GM19467 (cell line): ENCODE measurements around the gene TRIO.
"Not testable (repeated sequence)": the region's sequence is repeated elsewhere in the genome, so short reads cannot be mapped to it uniquely, and the experiment has no call there.

Source experiments
- ATAC-seq: cut with Tn5 transposase; IDR thresholded peaks from one replicate; pipeline ENCODE4 v1.9.1; 2021; ENCODE audit warnings: mild to moderate bottlenecking, moderate library complexity; ENCODE audit not compliant: unreplicated experiment

The TRIO gene

GRCh38 chr5:14516901-14517300, 373.8 kb downstream of the TRIO start:
- no peak for ATAC-seq

GRCh38 chr5:14518638-14519037, 375.5 kb downstream of the TRIO start:
- ATAC-seq, result no peak

- no peak for ATAC-seq
Observed at GRCh38 chr5:14521748-14522147, 378.6 kb downstream of the TRIO start.

- ATAC-seq, result no peak
Observed at GRCh38 chr5:14522721-14523120, 379.6 kb downstream of the TRIO start.

GRCh38 chr5:14523243-14524034, 380.3 kb downstream of the TRIO start:
- no peak for ATAC-seq

- no peak for ATAC-seq
Observed at GRCh38 chr5:14525397-14525796, 382.3 kb downstream of the TRIO start.

GRCh38 chr5:14526493-14526892, 383.4 kb downstream of the TRIO start:
- ATAC-seq, result no peak

GRCh38 chr5:14528115-14528514, 385.0 kb downstream of the TRIO start:
- ATAC-seq, result no peak

GRCh38 chr5:14528926-14529325, 385.8 kb downstream of the TRIO start:
- ATAC-seq, result no peak

- no peak for ATAC-seq
Observed at GRCh38 chr5:14531668-14532067, 388.5 kb downstream of the TRIO start.

- ATAC-seq, result no peak
Observed at GRCh38 chr5:14532180-14532579, 389.0 kb downstream of the TRIO start.

GRCh38 chr5:14534773-14535172, 391.6 kb downstream of the TRIO start:
- no peak for ATAC-seq

- no peak for ATAC-seq
Observed at GRCh38 chr5:14545308-14545707, 402.2 kb downstream of the TRIO start.

GRCh38 chr5:14545862-14546261, 402.7 kb downstream of the TRIO start:
- no peak for ATAC-seq

- ATAC-seq, result no peak
Observed at GRCh38 chr5:14547666-14548065, 404.5 kb downstream of the TRIO start.

GRCh38 chr5:14551211-14551610, 408.1 kb downstream of the TRIO start:
- ATAC-seq, result no peak

GRCh38 chr5:14552017-14552416, 408.9 kb downstream of the TRIO start:
- ATAC-seq, result no peak

- not testable (repeated sequence) for ATAC-seq
Observed at GRCh38 chr5:14554288-14554687, 411.1 kb downstream of the TRIO start.

- ATAC-seq, result no peak
Observed at GRCh38 chr5:14556015-14556414, 412.9 kb downstream of the TRIO start.

- ATAC-seq, result no peak
Observed at GRCh38 chr5:14557203-14557770, 414.1 kb downstream of the TRIO start.

GRCh38 chr5:14557791-14558415, 414.8 kb downstream of the TRIO start:
- ATAC-seq, result no peak
